HTERT RPE-1 (cell line): ENCODE measurements around the gene ADGRG6.
"Not testable (repeated sequence)": the region's sequence is repeated elsewhere in the genome, so short reads cannot be mapped to it uniquely, and the experiment has no call there.

Experiments
- in situ Hi-C: fragments of 300-500 bp; cut with MboI; formaldehyde crosslinking; loops from 4 replicates; pipeline ENCODE4 v1.14.3; 2020; ENCODE audit warnings: low sequenced_read_pairs

ADGRG6 gene

GRCh38 chr6:142343938-142344337, 42.1 kb downstream of the ADGRG6 start:
- in situ Hi-C loops, result no loop called here

DNA sequence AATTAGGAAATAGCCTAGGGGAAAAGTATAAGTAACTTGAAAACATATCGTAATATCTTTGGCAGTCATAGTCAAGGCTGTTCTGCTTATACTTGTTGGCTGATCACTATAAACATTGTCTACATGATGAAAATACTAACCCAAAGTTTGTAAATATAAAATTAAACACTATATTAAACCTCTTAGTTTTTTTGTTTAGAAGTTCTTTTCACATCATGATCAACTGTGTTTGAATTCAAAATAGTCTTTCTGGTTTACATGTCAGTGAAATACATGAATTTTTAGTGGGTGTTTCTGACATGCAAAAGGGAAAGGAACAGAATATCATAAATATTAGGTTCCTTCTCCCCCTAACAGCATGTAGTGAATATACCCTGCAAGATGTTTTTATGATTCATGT, 43.5 kb downstream of the ADGRG6 start:
- in situ Hi-C loops, result no loop called here

DNA sequence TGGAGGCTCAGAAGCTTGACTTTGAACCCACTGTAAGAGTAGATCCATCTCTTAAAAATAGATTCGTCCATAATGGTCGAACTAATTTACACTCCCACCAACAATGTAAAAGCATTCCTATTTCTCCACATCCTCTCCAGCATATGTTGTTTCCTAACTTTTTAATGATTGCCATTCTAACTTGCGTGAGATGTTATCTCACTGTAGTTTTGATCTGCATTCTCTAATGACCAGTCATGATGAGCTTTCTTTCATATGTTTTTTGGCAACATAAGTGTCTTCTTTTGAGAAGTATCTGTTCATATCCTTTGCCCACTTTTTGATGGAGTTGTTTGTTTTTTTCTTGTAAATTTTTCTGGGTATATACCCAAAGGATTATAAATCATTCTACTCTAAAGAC, 44.4 kb downstream of the ADGRG6 start:
- in situ Hi-C loops, result not testable (repeated sequence)

GRCh38 chr6:142349215-142349823, 47.5 kb downstream of the ADGRG6 start:
- in situ Hi-C loops, result no loop called here

DNA sequence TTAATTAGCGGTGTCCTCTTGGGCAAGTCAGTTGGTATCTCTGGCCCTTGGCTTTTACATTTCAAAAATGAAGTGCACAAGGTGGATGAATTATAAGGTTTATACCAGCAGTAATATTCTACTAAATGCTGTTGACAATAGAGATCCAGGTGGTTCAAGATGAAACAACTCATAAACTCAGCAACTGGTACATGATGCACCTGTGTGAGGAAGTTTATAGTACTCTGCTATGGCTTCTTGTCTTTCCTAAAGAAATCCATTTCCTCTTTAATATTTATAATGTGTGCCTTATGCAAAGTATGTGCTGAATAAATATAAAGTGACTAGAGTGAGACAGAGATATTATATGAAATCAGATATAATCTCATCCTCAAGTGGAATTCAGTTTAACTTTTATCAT, 48.5 kb downstream of the ADGRG6 start:
- in situ Hi-C loops, result no loop called here

DNA sequence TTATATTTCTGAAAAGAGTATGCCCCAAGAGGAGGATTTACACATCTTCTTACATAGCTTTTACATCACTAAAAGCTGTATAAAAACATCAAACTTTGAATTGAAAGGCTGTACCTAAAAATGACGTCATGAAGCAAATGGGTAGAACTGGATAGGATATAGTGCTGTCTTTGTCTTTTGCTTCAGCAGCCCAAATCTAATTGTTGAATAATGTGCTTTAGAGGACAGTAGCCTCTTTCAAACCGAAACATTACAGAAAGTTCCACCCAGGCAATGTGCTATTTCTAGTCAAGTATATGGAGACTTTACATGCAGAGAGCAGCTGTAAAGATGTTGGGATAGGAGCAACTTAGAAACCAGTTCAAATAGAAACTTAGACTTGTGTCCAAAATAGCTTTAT, 51.9 kb downstream of the ADGRG6 start:
- in situ Hi-C loops, result no loop called here

DNA sequence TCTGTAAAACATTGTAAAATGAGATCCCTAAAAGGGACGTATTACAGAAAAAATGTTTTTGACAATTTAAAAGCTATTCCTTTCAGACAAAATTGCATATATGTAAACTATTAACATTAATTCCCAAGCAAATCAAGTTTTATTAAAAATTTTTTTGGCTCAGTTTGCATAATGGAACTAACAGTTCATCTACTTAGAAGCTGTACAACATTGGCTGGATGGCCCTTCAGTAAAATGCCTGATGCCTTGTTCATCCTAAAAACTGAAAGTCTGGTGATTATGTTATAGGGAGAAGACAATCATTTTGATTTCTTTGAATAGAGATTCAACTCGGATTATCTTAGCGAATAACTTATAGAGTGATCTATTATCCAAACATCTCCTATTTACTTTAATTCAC, 52.8 kb downstream of the ADGRG6 start:
- in situ Hi-C loops, result no loop called here

GRCh38 chr6:142355520-142356174, 53.8 kb downstream of the ADGRG6 start:
- in situ Hi-C loops, result no loop called here

- in situ Hi-C loops, result no loop called here
Observed at GRCh38 chr6:142356201-142356883, 54.5 kb downstream of the ADGRG6 start.

DNA sequence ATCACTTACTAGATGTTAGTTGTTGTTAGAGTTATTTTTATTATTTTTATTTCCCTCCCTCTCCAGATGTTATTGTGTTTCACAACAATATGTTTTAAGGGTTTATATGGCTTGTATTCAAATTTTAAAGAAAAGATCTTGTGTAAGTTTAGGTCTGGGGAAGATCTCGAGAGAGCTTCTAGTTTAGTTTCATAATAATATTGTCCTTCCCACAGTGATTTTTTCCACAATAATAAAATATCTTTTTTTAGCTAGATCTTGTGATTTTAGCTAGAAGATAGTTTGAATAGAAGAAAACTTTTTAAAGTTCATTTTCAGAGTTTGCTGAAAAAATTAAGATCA, 55.0 kb downstream of the ADGRG6 start:
- in situ Hi-C loops, result no loop called here

GRCh38 chr6:142357879-142358278, 56.1 kb downstream of the ADGRG6 start:
- in situ Hi-C loops, result no loop called here

GRCh38 chr6:142359271-142359960, 57.6 kb downstream of the ADGRG6 start:
- in situ Hi-C loops, result no loop called here

DNA sequence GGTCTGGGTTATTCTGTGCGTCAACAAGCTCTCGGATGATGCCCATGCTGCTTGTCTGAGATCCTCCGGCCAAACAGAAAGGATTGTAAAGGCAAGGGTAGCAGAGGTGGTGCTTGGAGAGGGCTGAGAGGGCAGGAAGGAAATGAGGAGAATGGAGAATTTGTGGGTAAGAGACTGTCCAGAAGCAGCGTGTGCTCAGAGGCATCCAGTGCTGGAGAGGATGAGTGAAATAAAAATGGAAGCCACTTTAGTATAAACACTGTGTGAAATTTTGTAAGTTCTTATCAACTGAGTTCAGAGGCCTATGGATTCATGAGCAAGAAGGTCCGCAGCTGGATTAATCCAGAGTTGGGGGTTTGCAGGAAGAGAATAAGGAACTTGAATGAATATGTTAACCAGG, 59.5 kb downstream of the ADGRG6 start:
- in situ Hi-C loops, result no loop called here

DNA sequence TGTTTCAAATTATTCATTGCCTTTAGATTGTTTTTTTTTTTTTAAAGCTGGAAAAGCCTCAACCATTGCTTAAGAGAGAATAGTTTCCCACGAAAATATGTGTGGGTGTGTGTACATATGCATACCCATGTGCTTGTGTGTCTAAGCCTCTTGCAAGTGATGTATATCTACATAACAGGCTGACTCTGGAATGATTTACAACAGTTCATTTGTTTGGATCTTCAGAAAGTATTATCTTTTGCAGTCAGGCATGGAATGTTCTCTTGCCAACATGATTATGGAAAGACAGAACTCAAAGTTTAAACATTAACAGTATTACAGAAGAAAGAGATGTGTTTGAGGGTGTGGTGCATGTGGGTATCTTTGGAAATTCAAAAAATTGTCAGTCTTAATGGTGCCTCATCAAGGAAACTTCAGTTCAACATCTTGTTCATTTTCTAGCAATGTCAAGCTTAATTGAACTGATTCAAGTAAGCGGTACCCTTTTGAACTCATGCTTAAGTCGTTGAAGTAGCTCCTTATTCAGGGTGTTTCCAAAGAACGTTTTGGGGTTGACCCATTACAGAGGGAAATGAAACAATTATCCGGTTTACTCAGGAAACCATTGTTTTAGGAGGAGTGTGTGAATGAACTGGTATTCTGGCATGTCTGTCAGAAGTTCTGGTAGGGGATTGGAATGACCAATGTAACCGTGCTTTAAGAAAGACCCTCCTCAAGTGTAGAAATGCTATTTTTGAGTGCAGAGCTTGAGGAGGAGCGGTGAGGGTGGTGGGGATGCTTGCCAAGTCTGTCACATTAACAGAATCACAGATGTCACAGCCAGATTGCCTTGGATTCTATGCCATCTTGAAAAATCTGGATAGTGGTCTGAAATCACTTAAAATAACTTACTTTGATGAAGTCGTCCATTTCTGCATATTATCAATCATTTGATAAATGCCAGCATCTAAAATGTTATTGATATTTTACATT, 60.3 kb downstream of the ADGRG6 start:
- in situ Hi-C loops, result no loop called here

- in situ Hi-C loops, result no loop called here
Observed at GRCh38 chr6:142367061-142367460, 65.3 kb downstream of the ADGRG6 start.

- in situ Hi-C loops, result no loop called here
Observed at GRCh38 chr6:142367501-142368018, 65.8 kb downstream of the ADGRG6 start.

- in situ Hi-C loops, result no loop called here
Observed at GRCh38 chr6:142369266-142369665, 67.5 kb downstream of the ADGRG6 start.

DNA sequence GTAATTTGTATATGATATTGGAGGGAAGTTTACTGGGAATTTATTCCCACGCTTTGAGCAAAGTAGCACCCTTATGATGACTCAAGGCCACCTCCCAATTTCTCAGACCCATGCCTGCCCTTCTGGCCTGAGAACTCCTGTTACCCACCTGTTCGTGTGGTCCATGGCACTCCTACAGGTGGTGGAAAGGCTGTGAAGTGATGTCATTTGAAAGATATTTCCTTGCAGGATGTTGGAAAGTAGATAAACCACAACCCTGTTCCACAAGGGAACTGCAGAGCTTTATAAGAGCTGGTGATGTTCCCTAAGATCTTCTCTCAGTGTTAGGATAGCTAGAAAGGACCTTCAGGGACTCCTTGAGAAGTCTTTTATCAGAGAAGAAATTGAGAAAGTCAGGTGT, 70.5 kb downstream of the ADGRG6 start:
- in situ Hi-C loops, result no loop called here

DNA sequence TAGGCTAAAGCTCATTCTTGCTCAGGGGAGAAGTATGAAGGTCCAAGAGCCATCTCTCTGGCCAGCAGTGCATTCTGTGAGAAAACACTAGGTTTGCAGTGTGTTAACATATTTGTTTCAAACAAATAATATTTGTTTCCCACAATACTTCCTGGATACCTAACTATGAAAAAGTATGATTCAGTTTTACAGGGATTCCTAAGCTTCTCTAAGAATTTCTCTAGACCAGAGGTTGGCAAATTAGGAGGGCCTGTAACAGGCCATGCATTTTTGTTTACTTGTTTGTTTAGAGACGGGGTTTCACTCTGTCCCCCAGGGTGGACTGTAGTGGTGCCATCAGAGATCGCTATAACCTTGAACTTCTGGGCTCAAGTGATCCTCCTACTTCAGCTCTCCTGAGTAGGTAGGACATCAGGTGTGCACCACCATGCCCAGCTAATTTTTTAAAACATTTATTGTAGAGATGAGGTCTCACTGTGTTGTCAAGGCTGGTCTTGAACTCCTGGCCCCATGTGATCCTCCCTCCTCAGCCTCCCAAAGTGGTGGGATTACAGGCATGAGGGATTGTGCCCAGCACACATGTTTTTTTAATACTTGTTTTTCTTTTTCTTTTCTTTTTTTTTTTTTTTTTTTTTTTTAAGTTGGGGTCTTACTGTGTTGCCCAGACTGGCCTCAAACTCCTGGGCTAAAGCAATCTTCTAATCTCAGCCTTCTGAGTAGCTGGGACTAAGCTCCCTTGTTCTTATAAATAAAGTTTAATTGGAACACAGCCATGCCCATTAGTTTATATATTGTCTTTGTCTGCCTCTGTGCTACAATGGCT, 71.7 kb downstream of the ADGRG6 start:
- in situ Hi-C loops, result no loop called here
